Body of pancreas (tissue), 4 donors: ENCODE data around the gene SLC5A3.

Source experiments
- CTCF ChIP-seq, 7 experiments: fragments of 450-650 bp in 4 of 7; fragments of 200-600 bp in 3 of 7; sonication (generic) in 3 of 7; IDR thresholded peaks; one replicate each; pipeline ENCODE4 v1.5.1; 2016 to 2019; ENCODE audit warnings: antibody characterized with exemption in 7 of 7
- POLR2A ChIP-seq, 3 donors: fragments of 450-650 bp; IDR thresholded peaks; one replicate each; pipeline ENCODE4 v1.6.1; 2016; ENCODE audit warnings: antibody characterized with exemption in 3 of 3, mild to moderate bottlenecking in 2 of 3

DNA sequence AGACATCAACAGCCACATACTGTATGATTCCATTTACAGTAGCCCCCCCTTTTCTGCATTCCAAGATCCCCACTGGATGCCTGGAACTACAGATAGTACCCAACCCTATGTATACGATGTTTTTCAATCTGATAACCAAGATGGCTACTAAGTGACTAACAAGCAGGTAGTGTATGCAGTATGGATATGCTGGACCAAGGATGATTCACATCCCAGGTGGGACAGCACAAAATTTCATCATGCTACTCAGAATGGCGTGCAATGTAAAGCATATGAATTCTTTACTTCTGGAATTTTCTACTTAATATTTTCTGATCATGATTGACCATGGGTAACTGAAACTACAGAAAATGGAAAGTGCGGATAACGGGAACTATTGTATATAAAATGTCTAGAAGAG lies 30.0 kb upstream of the SLC5A3 start:
- TF ChIP-seq CTCF (IDR thresholded peaks at IDR 0.05) (no peak), POLR2A (IDR thresholded peaks at IDR 0.05) (no peak)
